PC-3 (cell line): Measurements from ENCODE around the gene HAP1.

ENCODE experiments used
- EZH2 ChIP-seq: fragments of 300-600 bp; sonication (generic); IDR thresholded peaks from one replicate; pipeline ENCODE4 v1.6.1; 2017; ENCODE audit warnings: antibody characterized with exemption, mild to moderate bottlenecking, low read length; ENCODE audit not compliant: unreplicated experiment
- TF ChIP-seq, protein P1 (sequence below): fragments of 300-600 bp; sonication (generic); conservative IDR thresholded peaks from 2 replicates; pipeline ENCODE4 v1.5.1; 2017; ENCODE audit warnings: antibody characterized with exemption, low read depth, mild to moderate bottlenecking, low read length

DNA sequence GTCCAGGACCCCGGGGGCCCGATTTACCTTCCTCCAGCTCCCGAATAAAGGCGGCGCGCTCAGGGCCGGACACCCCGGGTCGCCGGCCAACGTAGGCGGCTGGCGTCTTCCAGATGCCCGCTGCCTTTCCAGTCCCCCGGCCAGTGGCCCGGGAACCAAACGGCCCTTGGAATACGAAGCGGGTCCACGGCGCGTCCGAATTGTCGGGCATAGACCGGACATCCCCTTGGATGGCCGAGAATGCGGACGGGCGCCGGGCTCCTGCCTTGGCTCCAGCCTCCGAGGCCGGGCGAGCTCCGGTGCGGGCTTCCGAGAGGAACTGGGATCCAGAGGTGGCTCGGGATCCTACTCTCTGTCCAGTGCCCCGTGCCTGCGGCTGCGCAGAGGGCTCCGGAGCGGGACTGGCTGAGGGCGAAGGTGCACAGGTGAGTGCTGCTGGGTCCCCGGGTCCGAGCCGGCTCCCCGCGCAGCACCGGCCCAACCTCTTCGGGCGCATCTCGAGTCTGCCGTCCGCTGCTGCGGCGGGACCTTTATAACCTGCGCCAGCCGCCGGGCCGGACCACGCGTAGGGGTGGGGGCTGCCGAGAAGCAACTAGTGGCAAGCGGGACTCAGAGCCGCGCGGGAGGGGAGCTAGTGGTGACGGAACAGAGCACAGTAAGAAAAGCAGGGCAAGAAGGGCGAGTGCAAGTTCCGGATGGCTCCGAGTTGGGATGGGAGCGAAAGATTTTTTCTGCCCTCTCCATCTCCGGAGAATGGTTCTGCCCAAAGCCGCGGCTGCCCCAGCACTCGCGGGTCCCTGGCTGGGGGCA is at the start of gene HAP1:
- TF ChIP-seq EZH2: no peak
- TF ChIP-seq, protein P1, sequence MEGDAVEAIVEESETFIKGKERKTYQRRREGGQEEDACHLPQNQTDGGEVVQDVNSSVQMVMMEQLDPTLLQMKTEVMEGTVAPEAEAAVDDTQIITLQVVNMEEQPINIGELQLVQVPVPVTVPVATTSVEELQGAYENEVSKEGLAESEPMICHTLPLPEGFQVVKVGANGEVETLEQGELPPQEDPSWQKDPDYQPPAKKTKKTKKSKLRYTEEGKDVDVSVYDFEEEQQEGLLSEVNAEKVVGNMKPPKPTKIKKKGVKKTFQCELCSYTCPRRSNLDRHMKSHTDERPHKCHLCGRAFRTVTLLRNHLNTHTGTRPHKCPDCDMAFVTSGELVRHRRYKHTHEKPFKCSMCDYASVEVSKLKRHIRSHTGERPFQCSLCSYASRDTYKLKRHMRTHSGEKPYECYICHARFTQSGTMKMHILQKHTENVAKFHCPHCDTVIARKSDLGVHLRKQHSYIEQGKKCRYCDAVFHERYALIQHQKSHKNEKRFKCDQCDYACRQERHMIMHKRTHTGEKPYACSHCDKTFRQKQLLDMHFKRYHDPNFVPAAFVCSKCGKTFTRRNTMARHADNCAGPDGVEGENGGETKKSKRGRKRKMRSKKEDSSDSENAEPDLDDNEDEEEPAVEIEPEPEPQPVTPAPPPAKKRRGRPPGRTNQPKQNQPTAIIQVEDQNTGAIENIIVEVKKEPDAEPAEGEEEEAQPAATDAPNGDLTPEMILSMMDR: no peak
